ENCODE measurements around the gene TIPRL. TPM values are rescaled to one million over a fixed set of nuclear protein-coding genes. Genes with fewer than 3 reads are reported as not detected.

The TIPRL gene
- total RNA-seq, 4 donors from 2014 or later, result 13.6 to 28.0 (median 22.5) TPM

- no peak for TF ChIP-seq CTCF (IDR thresholded peaks at IDR 0.05; ENCODE audit: low read depth)
Measured at GRCh38 chr1:168229893-168230292, 51.1 kb downstream of the TIPRL start.

GRCh38 chr1:168230709-168231108 is 51.9 kb downstream of the TIPRL start:
- TF ChIP-seq CTCF (IDR thresholded peaks at IDR 0.05; ENCODE audit: low read depth), result no peak

GRCh38 chr1:168234846-168235547 is 56.2 kb downstream of the TIPRL start:
- no peak for TF ChIP-seq CTCF (IDR thresholded peaks at IDR 0.05; ENCODE audit: low read depth)

- no peak for TF ChIP-seq CTCF (IDR thresholded peaks at IDR 0.05; ENCODE audit: low read depth)
Measured at GRCh38 chr1:168235548-168235885, 56.8 kb downstream of the TIPRL start.

- TF ChIP-seq CTCF (IDR thresholded peaks at IDR 0.05; ENCODE audit: low read depth), result no peak
Measured at GRCh38 chr1:168235937-168236336, 57.2 kb downstream of the TIPRL start.

- no peak for TF ChIP-seq CTCF (IDR thresholded peaks at IDR 0.05; ENCODE audit: low read depth)
Measured at GRCh38 chr1:168236836-168237611, 58.3 kb downstream of the TIPRL start.

GRCh38 chr1:168243198-168243597 is 64.4 kb downstream of the TIPRL start:
- TF ChIP-seq CTCF (IDR thresholded peaks at IDR 0.05; ENCODE audit: low read depth), result no peak

Data from subcutaneous adipose tissue (tissue), 4 donors.